K562 (cell line): ENCODE results near the gene TRIP11.

ENCODE experiments used
- CHD4 ChIP-seq: fragments of 200-600 bp; sonication (generic); IDR thresholded peaks from 3 replicates; pipeline ENCODE4 v1.6.1; 2012; ENCODE audit warnings: low read depth, mild to moderate bottlenecking, mixed read lengths, low read length, inconsistent platforms; ENCODE audit not compliant: insufficient read depth, insufficient replicate concordance, poor library complexity, severe bottlenecking
- MYC ChIP-seq, 2 experiments: fragments of 250-450 bp in 1 of 2; sonication (Bioruptor Pico) in 1 of 2; IDR thresholded peaks; 2 replicates each; pipeline versions ENCODE4 v1.5.1 to v1.6.1; 2012 to 2021; ENCODE audit warnings: low read depth in 2 of 2, borderline replicate concordance in 1 of 2, improper control_type of control experiment in 1 of 2, low read length in 1 of 2, mild to moderate bottlenecking in 1 of 2, moderate library complexity in 1 of 2
- RAD21 ChIP-seq, 2 experiments: fragments of 250-450 bp in 1 of 2; fragments of 450-650 bp in 1 of 2; sonication (Bioruptor Pico) in 1 of 2; formaldehyde crosslinking in 1 of 2; IDR thresholded peaks in 1 of 2; conservative IDR thresholded peaks in 1 of 2; 2 replicates each; pipeline versions ENCODE4 v1.4.0 to v1.8.0; 2020 to 2022; ENCODE audit warnings: mild to moderate bottlenecking in 2 of 2, moderate library complexity in 1 of 2
- TF ChIP-seq, protein P1 (sequence below): sonication (generic); formaldehyde crosslinking; IDR thresholded peaks from 2 replicates; pipeline ENCODE4 v1.8.0; 2022; ENCODE audit warnings: mild to moderate bottlenecking, low read depth, missing genetic modification reagents
- TF ChIP-seq, protein P2 (sequence below), 2 experiments: IDR thresholded peaks; 2 replicates each; pipeline ENCODE4 v1.6.1; 2012; ENCODE audit warnings: improper control_type of control experiment in 2 of 2, low read depth in 2 of 2, low read length in 2 of 2, borderline replicate concordance in 1 of 2
- TF ChIP-seq, protein P3 (sequence below), 3 experiments: IDR thresholded peaks in 2 of 3; conservative IDR thresholded peaks in 1 of 3; 2 replicates each; pipeline ENCODE4 v1.5.1; 2011 to 2012; ENCODE audit warnings: low read length in 3 of 3, mild to moderate bottlenecking in 3 of 3, control low read depth in 2 of 3, improper control_type of control experiment in 1 of 3, inconsistent platforms in 1 of 3, low read depth in 1 of 3, mixed read lengths in 1 of 3, moderate library complexity in 1 of 3; ENCODE audit not compliant: insufficient read depth in 2 of 3

GRCh38 chr14:91919814-91920213, 120.0 kb downstream of the TRIP11 start:
- TF ChIP-seq, protein P1, sequence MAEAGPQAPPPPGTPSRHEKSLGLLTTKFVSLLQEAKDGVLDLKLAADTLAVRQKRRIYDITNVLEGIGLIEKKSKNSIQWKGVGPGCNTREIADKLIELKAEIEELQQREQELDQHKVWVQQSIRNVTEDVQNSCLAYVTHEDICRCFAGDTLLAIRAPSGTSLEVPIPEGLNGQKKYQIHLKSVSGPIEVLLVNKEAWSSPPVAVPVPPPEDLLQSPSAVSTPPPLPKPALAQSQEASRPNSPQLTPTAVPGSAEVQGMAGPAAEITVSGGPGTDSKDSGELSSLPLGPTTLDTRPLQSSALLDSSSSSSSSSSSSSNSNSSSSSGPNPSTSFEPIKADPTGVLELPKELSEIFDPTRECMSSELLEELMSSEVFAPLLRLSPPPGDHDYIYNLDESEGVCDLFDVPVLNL, result no peak
- TF ChIP-seq CHD4 (no peak), RAD21 (CRISPR knock-in tag; conservative IDR thresholded peaks at IDR 0.05 in 1 of 2, IDR thresholded peaks at IDR 0.05 in 1 of 2) (no peak), MYC (IDR thresholded peaks at IDR 0.05; ENCODE audit: low read depth, low read length) (no peak), MYC (CRISPR knock-in tag; IDR thresholded peaks at IDR 0.05; ENCODE audit: borderline replicate concordance, low read depth) (no peak)
- TF ChIP-seq, protein P2, sequence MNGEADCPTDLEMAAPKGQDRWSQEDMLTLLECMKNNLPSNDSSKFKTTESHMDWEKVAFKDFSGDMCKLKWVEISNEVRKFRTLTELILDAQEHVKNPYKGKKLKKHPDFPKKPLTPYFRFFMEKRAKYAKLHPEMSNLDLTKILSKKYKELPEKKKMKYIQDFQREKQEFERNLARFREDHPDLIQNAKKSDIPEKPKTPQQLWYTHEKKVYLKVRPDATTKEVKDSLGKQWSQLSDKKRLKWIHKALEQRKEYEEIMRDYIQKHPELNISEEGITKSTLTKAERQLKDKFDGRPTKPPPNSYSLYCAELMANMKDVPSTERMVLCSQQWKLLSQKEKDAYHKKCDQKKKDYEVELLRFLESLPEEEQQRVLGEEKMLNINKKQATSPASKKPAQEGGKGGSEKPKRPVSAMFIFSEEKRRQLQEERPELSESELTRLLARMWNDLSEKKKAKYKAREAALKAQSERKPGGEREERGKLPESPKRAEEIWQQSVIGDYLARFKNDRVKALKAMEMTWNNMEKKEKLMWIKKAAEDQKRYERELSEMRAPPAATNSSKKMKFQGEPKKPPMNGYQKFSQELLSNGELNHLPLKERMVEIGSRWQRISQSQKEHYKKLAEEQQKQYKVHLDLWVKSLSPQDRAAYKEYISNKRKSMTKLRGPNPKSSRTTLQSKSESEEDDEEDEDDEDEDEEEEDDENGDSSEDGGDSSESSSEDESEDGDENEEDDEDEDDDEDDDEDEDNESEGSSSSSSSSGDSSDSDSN (IDR thresholded peaks at IDR 0.05; ENCODE audit: borderline replicate concordance in 1 of 2, low read depth in 2 of 2, low read length in 2 of 2), result no peak
- TF ChIP-seq, protein P3, sequence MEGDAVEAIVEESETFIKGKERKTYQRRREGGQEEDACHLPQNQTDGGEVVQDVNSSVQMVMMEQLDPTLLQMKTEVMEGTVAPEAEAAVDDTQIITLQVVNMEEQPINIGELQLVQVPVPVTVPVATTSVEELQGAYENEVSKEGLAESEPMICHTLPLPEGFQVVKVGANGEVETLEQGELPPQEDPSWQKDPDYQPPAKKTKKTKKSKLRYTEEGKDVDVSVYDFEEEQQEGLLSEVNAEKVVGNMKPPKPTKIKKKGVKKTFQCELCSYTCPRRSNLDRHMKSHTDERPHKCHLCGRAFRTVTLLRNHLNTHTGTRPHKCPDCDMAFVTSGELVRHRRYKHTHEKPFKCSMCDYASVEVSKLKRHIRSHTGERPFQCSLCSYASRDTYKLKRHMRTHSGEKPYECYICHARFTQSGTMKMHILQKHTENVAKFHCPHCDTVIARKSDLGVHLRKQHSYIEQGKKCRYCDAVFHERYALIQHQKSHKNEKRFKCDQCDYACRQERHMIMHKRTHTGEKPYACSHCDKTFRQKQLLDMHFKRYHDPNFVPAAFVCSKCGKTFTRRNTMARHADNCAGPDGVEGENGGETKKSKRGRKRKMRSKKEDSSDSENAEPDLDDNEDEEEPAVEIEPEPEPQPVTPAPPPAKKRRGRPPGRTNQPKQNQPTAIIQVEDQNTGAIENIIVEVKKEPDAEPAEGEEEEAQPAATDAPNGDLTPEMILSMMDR (IDR thresholded peaks at IDR 0.05 in 2 of 3, conservative IDR thresholded peaks at IDR 0.05 in 1 of 3; ENCODE audit: insufficient read depth in 2 of 3, low read depth in 1 of 3, low read length in 3 of 3), result no peak
